OCI-LY7 (cell line): ENCODE data around the gene LDAH. TPM values are rescaled to one million over a fixed set of nuclear protein-coding genes. Genes with fewer than 3 reads are reported as not detected.

ENCODE experiments used
- BruUV-seq: library from RNA; stranded (reverse); fragments of 400-500 nt; replicated peaks from 2 replicates; lab custom pipeline; 2021; lab: Mats Ljungman, UMichigan
- CTCF ChIA-PET: fragments of 300-600 bp; sonication (Branson Sonifier 250); formaldehyde crosslinking; loops from one replicate; lab custom pipeline; 2022; ENCODE audit warnings: antibody characterized with exemption; ENCODE audit not compliant: unreplicated experiment; lab: Charles Lee
- POLR2A ChIA-PET: fragments of 300-600 bp; sonication (Branson Sonifier 250); formaldehyde crosslinking; loops from one replicate; lab custom pipeline; 2022; ENCODE audit warnings: antibody characterized with exemption; lab: Charles Lee
- DNase-seq: peaks from one replicate; pipeline ENCODE4 v3.0.0-alpha.2; 2015; ENCODE audit warnings: low spot score
- H2AFZ ChIP-seq: fragments of 200-600 bp; sonication (generic), shearing (Covaris generic); 2 replicates; pipeline ENCODE4 v1.6.1; 2014; ENCODE audit warnings: mild to moderate bottlenecking, antibody characterized with exemption, low read length, moderate library complexity
- H3K27ac ChIP-seq: fragments of 200-600 bp; sonication (generic); 2 replicates; pipeline ENCODE4 v1.5.1; 2014; ENCODE audit warnings: mixed run types, low read depth, mild to moderate bottlenecking, moderate library complexity, low read length, inconsistent platforms; ENCODE audit not compliant: poor library complexity, severe bottlenecking
- H3K36me3 ChIP-seq: fragments of 200-600 bp; sonication (generic); 2 replicates; pipeline ENCODE4 v1.6.1; 2014; ENCODE audit warnings: mild to moderate bottlenecking, antibody characterized with exemption, low read length, moderate library complexity, mixed read lengths; ENCODE audit not compliant: insufficient read depth
- H3K4me1 ChIP-seq: fragments of 200-600 bp; sonication (generic); 2 replicates; pipeline ENCODE4 v1.5.1; 2014; ENCODE audit warnings: mild to moderate bottlenecking, low read length; ENCODE audit not compliant: insufficient read depth, poor library complexity, severe bottlenecking
- H3K4me2 ChIP-seq: fragments of 200-600 bp; sonication (generic); 2 replicates; pipeline ENCODE4 v1.6.1; 2014; ENCODE audit warnings: mild to moderate bottlenecking, low read length
- H3K4me3 ChIP-seq: fragments of 200-600 bp; sonication (generic); 2 replicates; pipeline ENCODE4 v1.5.1; 2014; ENCODE audit warnings: mild to moderate bottlenecking, low read depth, low read length; ENCODE audit not compliant: poor library complexity, severe bottlenecking
- H3K79me2 ChIP-seq: fragments of 200-600 bp; sonication (generic); 2 replicates; pipeline ENCODE4 v1.6.1; 2016; ENCODE audit warnings: low read depth, mild to moderate bottlenecking, low read length, moderate library complexity, mixed read lengths; ENCODE audit not compliant: insufficient read depth
- H3K9me2 ChIP-seq: fragments of 200-600 bp; sonication (generic); 2 replicates; pipeline ENCODE4 v1.6.1; 2016; ENCODE audit warnings: mild to moderate bottlenecking, low read length, mixed read lengths; ENCODE audit not compliant: insufficient read depth
- H3K9me3 ChIP-seq: fragments of 200-600 bp; sonication (generic); 2 replicates; pipeline ENCODE4 v1.6.1; 2014; ENCODE audit warnings: mild to moderate bottlenecking, mixed run types, low read length, mixed read lengths
- H4K20me1 ChIP-seq: fragments of 200-600 bp; sonication (generic); 2 replicates; pipeline ENCODE4 v1.6.1; 2014; ENCODE audit warnings: mild to moderate bottlenecking, antibody characterized with exemption, low read length, moderate library complexity, mixed read lengths; ENCODE audit not compliant: insufficient read depth
- CTCF ChIP-seq: fragments of 200-600 bp; sonication (generic); conservative IDR thresholded peaks from 2 replicates; pipeline ENCODE4 v1.5.1; 2014; ENCODE audit warnings: mild to moderate bottlenecking, antibody characterized with exemption, low read length, moderate library complexity, mixed read lengths
- EZH2phosphoT487 ChIP-seq: fragments of 200-600 bp; sonication (generic); IDR thresholded peaks from 2 replicates; pipeline ENCODE4 v1.6.1; 2018; ENCODE audit warnings: low read depth, borderline replicate concordance, mild to moderate bottlenecking, mixed run types, antibody characterized with exemption, low read length, moderate library complexity, mixed read lengths
- intact Hi-C: fragments of 100-400 bp; cut with micrococcal nuclease; formaldehyde crosslinking; loops from one replicate; pipeline ENCODE4 v1.10.0; 2022; ENCODE audit not compliant: unreplicated experiment
- total RNA-seq, 2 experiments: library from RNA; depleted of rRNA in 1 of 2; stranded (reverse); fragments of >200 nt in 1 of 2; shearing (Covaris generic) in 1 of 2; gene quantifications; 2 replicates each; pipeline ENCODE4 v1.2.3, GENCODE V29; 2014 to 2022

LDAH gene
- total RNA-seq, 2 experiments from 2014 or later = 21.7 to 38.1 TPM

- no peaks in the 10 kb centered on the region for H4K20me1 ChIP-seq
- DNase-seq = peak; percentile 88
- peak within 1 kb of the TSS; percentile 84 for H3K4me2 ChIP-seq
- no peaks in the 10 kb centered on the region for H3K79me2 ChIP-seq
- H3K4me1 ChIP-seq = peaks cover 15% of the 10 kb centered on the region
- ChIA-PET POLR2A (interaction anchor here (0.6 to 3.6 kb wide), 10 partner anchors 25 to 597 kb away, joined by 3 to 24 read pairs (median 3); partner anchors contain the start of gene LDAH), CTCF (interaction anchor here (0.8 to 1.8 kb wide), 7 partner anchors 9 to 52 kb away, joined by 3 to 12 read pairs (median 4); no protein-coding TSS in a partner anchor)
- no TSS peak for BruUV-seq
- peak within 1 kb of the TSS; percentile 99 for H2AFZ ChIP-seq
- no peaks in the 10 kb centered on the region for H3K9me2 ChIP-seq
- peak within 1 kb of the TSS; percentile 77 for H3K4me3 ChIP-seq
- no peaks in the 10 kb centered on the region for H3K9me3 ChIP-seq
- no peaks in the 10 kb centered on the region for H3K36me3 ChIP-seq
- intact Hi-C loops = no loop called here
- peak; percentile 76 for TF ChIP-seq CTCF
- TF ChIP-seq EZH2phosphoT487 = no peak
- H3K27ac ChIP-seq = peak within 1 kb of the TSS; percentile 26
Observed at GRCh38 chr2:20650877-20651730, 171.8 kb downstream of the LDAH start, which contains the start of gene HS1BP3. Gene HS1BP3 (minus strand): TSS chr2:20651098. CDS start chr2:20651063, 35 bp downstream.

GRCh38 chr2:20650393-20650876 lies 172.5 kb downstream of the LDAH start:
- POLR2A ChIA-PET = interaction anchor here (0.6 to 3.6 kb wide), 7 partner anchors 26 to 597 kb away, joined by 3 to 24 read pairs (median 4); partner anchors contain the start of gene LDAH
- peak; percentile 47 for DNase-seq
- no peak for TF ChIP-seq EZH2phosphoT487
- TF ChIP-seq CTCF = no peak
- CTCF ChIA-PET = interaction anchor here (1.0 to 1.8 kb wide), 4 partner anchors 16 to 35 kb away, joined by 3 to 12 read pairs (median 6); no protein-coding TSS in a partner anchor
- H3K36me3 ChIP-seq = no peaks in the 10 kb centered on the region
- no peak overlapping the region for H3K27ac ChIP-seq
- peak overlapping the region; percentile 84 for H3K4me2 ChIP-seq
- no peaks in the 10 kb centered on the region for H3K9me3 ChIP-seq
- intact Hi-C loops = no loop called here
- no peaks in the 10 kb centered on the region for H3K79me2 ChIP-seq
- H3K4me1 ChIP-seq = peaks cover 15% of the 10 kb centered on the region
- BruUV-seq = no TSS peak
- H4K20me1 ChIP-seq = no peaks in the 10 kb centered on the region
- H3K4me3 ChIP-seq = peak overlapping the region; percentile 77
- peak overlapping the region; percentile 90 for H2AFZ ChIP-seq
- no peaks in the 10 kb centered on the region for H3K9me2 ChIP-seq
